Astrocyte of the cerebellum (primary cell): ENCODE results near the gene TMEM107.
A peak's percentile ranks its signal among the peaks of the same experiment; 100 is the strongest.
"Not testable (repeated sequence)": the region's sequence is repeated elsewhere in the genome, so short reads cannot be mapped to it uniquely, and the experiment has no call there.

ENCODE experiments used
- DNase-seq: peaks from one replicate; pipeline ENCODE4 v3.0.0-alpha.2; 2011; ENCODE audit warnings: low read depth
- H3K4me3 ChIP-seq: 2 replicates; pipeline ENCODE4 v1.5.1; 2011; ENCODE audit warnings: mild to moderate bottlenecking, low read depth, low read length, moderate library complexity
- in situ Hi-C: cut with HindIII; loops from 2 replicates; pipeline ENCODE4 v1.10.0; 2017; ENCODE audit warnings: low sequenced_read_pairs
- TF ChIP-seq, protein P1 (sequence below): IDR thresholded peaks from 2 replicates; pipeline ENCODE4 v1.5.1; 2012; ENCODE audit warnings: low read length, low read depth, moderate library complexity, mild to moderate bottlenecking; ENCODE audit errors: missing control alignments

The TMEM107 gene

DNA sequence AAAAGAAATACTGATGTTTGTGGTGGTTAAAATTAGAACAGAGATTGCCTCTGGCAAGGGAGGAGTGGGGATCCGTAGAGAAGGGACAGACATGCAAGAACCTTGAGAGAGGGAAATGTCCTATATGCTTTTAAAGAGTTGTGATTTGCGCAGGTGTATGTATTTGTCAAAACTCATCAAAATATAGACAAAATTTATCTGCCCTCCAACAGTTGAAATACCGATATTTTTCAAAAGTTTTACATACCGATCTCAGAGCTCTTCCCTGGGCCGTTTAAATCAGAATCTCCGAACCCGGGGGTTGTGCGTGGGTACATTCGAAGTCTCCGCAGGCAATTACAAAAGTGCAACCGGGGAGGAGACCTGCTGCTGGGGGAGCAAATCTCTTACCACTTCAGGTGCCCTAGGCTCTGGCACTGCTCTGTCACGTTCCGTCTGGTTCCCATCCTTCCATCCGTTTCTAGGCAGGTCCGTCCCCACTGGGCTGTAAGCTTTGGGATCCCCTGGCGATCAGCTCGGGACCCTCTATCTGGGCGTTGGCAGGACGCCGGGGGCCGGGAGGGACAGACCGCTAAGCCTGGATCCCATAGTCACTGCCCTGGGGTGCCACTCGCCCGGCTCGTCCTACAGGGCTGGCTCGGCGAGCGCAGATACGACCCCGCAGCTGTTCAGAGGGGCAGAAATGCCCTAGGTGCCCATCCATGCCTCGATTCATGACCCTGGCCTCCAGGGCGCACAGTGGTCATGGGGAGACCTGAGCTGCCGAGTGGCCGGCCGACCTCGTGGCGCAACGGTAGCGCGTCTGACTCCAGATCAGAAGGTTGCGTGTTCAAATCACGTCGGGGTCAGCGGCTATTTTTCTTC is 9.6 kb upstream of the TMEM107 start:
- in situ Hi-C loops: loop anchor here (25.0 kb wide), 1 partner anchor 126 kb away; the partner anchor contains the start of gene ARHGEF15
- peak overlapping the region; percentile 96 for H3K4me3 ChIP-seq
- no peak for DNase-seq
- TF ChIP-seq, protein P1, sequence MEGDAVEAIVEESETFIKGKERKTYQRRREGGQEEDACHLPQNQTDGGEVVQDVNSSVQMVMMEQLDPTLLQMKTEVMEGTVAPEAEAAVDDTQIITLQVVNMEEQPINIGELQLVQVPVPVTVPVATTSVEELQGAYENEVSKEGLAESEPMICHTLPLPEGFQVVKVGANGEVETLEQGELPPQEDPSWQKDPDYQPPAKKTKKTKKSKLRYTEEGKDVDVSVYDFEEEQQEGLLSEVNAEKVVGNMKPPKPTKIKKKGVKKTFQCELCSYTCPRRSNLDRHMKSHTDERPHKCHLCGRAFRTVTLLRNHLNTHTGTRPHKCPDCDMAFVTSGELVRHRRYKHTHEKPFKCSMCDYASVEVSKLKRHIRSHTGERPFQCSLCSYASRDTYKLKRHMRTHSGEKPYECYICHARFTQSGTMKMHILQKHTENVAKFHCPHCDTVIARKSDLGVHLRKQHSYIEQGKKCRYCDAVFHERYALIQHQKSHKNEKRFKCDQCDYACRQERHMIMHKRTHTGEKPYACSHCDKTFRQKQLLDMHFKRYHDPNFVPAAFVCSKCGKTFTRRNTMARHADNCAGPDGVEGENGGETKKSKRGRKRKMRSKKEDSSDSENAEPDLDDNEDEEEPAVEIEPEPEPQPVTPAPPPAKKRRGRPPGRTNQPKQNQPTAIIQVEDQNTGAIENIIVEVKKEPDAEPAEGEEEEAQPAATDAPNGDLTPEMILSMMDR: no peak

DNA sequence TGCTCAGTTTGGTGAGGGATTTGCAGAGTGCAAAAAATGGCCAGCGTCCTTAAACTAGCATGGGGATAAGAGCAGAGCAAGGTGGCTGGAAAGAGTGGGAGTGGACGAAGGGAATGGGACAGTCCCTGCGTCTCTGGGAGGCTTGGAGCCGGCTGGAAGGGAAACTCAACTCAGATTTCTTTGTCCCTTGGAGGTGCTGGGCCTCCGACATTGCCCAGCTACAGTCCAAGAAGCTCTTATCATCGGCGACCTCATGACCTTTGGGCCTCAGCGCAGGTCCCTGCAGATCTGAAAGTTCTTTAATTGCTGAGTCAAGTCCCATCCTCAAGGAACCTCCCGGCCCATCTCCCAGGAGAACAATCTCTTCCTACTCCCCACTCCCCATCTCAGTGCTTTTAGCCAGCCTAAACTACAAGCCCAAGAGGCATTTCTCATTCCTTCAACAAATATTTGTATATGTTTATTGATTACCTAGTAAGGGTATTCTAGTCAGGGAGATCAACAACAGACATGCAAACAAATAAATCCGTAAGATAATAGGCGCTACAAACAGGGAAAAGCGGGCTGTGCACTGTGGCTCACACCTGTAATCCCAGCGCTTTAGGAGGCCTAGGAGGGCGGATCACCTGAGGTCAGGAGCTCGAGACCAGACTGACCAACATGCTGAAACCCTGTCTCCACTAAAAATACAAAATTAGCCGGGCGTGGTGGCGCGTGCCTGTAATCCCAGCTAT is 985 bp upstream of the TMEM107 start:
- TF ChIP-seq, protein P1: no peak
- H3K4me3 ChIP-seq: peak overlapping the region; percentile 53
- in situ Hi-C loops: loop anchor here (25.0 kb wide), 1 partner anchor 135 kb away; the partner anchor contains the start of gene ARHGEF15
- no peak for DNase-seq

DNA sequence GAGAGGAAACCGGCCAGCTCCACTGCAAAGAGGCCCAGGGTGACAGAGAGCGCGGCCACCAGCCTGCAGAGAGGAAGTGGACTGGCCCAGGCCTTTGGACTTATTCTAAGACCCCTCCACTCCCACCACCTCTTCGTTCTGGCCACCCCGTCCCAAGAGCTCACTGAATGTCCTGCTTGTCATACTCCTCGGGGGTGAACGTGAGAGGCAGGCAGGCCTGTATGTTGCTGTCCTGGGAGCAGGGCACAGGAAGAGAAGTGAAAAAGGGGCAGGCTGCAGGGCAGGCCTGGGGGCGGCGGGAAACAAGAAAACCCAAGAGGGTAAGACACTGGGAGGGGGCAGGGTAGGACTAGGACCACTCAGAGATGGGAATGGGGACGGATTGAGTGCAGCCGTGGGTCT is 384 bp downstream of the TMEM107 start:
- H3K4me3 ChIP-seq: peak overlapping the region; percentile 53
- TF ChIP-seq, protein P1: no peak
- no peak for DNase-seq
- in situ Hi-C loops: loop anchor here (25.0 kb wide), 1 partner anchor 137 kb away; the partner anchor contains the start of gene ARHGEF15

DNA sequence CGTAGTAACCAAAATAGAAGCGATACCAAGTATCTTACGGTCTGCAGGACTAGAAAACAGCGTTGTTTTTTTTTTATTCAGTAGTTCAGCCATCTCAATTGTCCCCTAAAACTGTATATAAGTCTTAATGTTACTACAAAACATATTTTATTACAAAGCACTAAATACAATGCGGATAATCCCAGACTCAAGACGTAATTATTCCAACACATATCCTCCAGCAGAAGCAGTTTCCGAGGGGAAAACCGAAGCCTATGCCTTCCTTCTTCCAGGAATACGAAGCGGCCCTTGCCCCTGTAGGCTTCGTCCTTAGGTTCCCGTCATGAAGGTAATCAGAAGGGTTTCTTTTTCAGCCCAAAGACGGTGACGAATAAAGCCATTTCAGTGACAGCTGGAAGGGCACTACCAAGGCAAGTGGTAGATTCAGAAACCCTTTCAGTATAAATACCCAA is 2.3 kb downstream of the TMEM107 start:
- DNase-seq: no peak
- in situ Hi-C loops: no loop called here
- TF ChIP-seq, protein P1: no peak
- H3K4me3 ChIP-seq: peak overlapping the region; percentile 33

DNA sequence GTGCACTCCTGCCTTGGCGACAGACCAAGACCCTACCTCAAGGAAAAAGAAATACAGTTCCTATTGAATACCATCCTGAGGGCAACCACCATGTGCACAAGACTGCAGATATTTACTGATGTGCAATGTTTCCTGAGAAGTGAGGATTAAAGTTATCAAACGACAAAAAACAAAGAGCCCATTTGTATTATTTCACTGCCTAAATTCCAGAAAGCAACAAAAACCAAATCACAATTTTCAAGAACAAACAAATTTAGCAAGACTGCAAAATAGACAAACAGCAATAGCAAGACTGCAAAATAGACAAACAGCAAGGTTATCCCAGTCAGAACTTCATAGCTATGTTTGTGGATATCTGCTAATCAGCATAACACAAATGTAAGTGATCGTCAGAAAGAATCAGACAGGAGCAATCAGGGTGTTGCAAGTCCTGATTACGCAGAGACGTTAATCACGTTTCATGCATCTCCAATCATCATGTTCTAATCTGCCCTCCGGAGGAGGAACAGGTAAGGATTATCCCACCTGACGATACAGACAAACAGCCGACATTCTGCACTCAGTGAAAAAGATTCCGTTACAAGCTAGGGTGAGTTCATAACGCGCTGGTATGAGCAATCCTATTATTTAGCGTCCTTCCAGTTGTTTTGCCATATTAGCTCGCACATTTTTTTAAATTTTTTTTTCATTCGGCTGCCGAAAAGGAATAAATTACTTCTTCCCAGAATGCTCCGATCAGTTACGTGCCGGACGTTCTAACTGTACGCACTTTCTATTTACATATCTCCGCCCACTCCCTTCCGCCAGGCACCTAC is 2.9 kb downstream of the TMEM107 start:
- DNase-seq: peak; percentile 98
- H3K4me3 ChIP-seq: peak overlapping the region; percentile 33
- TF ChIP-seq, protein P1: no peak
- in situ Hi-C loops: no loop called here

DNA sequence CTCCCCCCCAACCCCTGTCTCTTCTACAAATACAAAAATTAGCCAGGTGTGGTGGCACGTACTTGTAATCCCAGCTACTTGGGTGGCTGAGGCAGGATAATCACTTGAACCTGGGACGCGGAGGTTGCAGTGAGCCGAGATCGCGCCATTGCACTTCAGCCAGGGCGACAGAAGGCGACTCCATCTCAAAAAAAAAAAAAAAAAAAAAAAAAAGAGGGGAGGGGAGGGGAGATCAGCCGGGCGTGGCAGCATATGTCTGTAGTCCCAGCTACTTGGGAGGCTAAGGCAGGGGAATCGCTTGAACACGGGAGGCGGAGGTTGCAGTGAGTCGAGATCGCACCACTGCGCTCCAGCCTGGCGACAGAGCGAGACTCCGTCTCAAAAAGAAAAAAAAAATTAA is 6.0 kb downstream of the TMEM107 start:
- H3K4me3 ChIP-seq, DNase-seq, in situ Hi-C loops: not testable (repeated sequence)
